GM21717 (cell line): ENCODE data around the gene LTBP1.
"Not testable (repeated sequence)": the region's sequence is repeated elsewhere in the genome, so short reads cannot be mapped to it uniquely, and the experiment has no call there.

Experiments
- ATAC-seq: cut with Tn5 transposase; IDR thresholded peaks from one replicate; pipeline ENCODE4 v1.9.1; 2021; ENCODE audit warnings: mild to moderate bottlenecking, moderate library complexity; ENCODE audit not compliant: unreplicated experiment

The LTBP1 gene

DNA sequence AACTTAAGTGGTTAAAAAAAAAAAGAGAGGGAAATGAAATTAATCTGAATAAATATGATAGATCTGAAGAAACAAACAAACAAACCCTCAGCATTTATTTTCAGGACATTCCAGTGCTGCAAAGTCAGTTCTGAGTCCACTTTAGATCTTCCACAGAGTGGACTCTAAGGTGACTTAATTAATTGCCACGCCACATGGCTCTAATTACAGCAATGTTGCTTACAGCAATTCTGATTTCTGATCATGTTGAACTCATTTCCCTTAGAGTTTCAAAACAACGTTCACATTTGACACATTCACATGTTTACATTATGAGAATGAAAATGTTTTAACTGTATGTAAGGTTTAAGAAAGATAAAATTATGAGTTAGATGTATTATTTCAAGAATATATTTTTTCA is 491.1 kb downstream of the LTBP1 start:
- ATAC-seq = no peak

DNA sequence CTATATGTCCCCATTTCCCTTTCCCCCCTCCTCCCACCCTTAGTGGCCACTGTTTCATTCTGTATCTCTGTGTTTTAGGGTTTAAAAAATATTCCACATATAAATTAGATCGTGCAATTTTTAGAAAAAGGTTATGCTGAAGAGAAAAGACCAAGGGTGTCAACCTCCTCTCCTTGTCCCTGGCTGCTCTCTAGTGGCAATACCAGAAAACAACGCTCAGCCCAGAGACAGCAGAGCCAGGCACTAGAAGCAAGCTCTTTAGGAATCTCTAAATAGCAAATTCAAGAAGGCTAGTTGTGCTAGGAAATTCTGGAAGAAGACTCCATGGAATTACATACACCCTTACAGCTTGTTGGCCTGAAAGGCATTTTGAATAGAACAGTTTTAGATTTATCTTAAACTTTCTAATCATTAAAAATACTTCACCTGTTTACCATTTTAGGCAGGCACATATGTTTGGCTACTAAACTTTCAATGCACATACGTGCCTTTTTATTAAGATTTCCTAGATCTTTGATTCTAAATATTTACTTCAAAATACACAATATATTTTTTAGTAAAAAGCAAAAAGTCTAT is 494.6 kb downstream of the LTBP1 start:
- peak; percentile 91 for ATAC-seq

DNA sequence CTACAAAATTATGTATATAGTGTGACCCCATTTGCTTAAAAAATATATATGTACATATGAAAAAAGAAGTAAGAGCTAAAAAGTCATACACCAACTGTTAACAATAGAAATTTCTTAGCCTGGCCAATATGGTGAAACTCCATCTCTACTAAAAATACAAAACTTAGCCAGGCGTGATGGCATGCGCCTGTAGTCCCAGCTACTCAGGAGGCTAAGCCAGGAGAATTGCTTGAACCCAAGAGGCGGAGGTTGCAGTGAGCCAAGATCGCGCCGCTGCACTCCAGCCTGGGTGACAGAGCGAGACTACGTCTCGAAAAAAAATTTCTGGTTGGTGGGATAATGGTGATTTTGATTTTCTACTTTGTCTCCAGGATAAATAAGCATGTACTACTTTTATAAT is 495.3 kb downstream of the LTBP1 start:
- ATAC-seq = not testable (repeated sequence)

DNA sequence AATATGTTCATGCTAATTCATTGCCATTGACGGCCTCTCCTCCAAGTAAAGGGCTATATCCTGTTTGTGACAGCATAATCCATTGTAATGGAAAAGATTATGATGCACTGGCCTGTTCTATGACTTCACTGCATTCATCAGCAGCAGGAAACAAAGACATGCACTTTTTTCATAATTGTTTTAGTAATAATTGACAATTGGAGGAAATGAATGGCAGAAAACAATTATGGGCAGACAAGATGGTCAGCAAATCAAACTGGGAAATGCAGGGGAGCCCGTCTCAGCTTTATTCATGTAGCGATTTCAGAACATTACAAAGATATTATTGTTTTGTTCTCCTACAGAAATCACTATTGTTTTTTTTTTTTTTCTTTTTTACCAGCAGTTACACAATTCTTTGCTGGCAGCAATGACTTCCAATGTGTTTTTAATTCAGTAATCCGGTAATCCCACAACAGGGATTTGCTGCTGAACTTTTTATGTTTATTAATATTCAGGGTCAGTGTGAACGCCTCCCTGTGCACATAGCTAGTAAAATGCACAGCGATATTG is 495.9 kb downstream of the LTBP1 start:
- ATAC-seq = no peak

DNA sequence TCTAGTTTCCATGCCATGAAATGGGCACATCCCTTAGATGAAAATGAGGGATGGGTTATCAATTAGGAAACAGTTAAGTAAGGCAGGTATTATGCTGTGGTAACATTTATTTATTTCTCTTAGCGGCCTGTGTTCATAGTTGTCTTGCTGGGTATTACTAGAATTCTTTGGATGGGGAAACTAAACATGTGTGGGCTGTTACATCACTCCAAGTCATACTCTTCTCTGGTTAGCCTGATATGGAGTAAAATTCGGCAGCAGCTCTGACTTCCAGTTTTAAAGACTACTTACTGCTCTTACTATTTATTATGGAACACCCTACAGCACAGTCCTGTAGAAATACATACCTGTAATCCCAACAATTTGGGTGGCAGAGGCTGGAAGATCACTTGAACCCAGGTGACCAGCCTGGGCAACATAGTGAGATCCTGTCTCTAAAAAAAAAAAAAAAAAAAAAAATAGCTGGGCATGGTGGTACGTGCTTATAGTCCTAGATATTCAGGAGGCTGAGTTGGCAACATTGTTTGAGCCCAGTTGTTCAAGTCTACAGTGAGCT is 496.6 kb downstream of the LTBP1 start:
- ATAC-seq = no peak

DNA sequence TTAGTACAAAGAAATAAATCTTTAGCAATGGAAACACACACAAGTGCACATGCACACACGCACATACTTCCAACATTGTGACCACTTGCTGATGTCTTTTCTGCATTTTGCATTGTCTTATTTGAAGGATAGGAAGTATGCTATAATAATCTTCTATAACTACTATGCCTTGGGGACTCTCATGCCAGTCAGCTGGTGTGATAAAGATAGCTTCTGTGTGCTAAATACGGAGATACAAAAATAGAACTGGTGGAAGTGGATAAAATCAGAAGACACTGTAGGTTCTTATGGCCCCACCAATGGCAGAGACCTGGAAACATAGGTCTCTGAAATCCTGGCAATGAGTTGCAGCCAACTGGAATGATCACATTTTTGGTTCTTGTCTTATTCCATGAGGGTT is 498.2 kb downstream of the LTBP1 start:
- no peak for ATAC-seq

DNA sequence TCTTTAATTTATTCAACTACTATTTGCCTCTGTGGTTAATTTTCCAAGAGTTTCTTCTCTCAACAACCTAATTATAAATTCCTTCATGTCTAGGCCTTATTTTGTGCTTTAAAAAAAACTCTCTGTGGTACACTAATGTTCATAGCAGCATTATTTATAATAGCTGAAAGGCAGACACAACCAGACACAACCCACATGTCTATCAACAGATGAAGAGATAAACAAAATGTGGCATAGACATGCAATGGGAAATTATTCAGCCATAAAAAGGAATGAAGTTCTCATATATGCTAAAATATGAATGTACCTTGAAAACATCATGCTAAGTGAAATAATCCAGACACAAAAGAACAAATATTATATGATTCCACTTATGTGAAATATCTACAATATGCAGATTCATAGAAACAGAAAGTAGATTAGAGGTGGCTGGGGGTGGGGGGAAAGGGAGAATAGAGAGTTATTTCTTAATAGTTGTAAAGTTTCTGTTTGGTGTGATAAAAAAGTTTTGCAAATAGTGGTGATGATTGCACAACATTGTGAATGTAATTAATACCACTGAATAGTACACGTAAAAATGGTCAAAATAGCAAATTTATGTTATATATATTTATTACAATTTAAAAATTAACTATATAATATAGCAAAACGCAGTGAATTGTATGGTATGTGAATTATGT is 501.6 kb downstream of the LTBP1 start:
- ATAC-seq = no peak
